Measurements from ENCODE around the gene FANCC.

DNA sequence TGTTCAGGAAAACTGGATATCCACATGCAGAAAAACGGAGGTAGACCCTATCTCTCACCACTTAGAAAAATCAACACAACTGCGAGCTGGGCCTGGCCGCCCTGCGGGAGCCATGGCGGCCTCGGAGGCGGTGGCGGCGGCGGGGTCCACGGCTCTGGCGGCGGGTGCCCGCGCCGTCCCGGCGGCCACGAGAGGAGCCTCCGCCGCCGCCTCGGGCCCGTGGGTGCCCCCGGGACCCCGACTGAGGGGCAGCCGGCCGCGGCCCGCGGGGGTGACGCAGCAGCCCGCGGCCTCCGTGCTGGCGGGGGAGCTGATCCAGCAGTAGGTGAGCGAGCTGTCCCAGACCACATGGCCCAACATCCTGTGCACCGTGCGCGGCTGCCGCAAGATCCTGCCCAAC is 25.3 kb downstream of the FANCC start:
- TF ChIP-seq ZNF274 (IDR thresholded peaks at IDR 0.05; ENCODE audit: low read depth, low read length) (no peak), YY1 (IDR thresholded peaks at IDR 0.05; ENCODE audit: insufficient read depth, insufficient read length) (no peak), SUZ12 (IDR thresholded peaks at IDR 0.05; ENCODE audit: extremely low read depth, insufficient read depth, insufficient read length) (no peak)
